ENCODE measurements around the gene RDH8. TPM values are rescaled to one million over a fixed set of nuclear protein-coding genes. Genes with fewer than 3 reads are reported as not detected.

RDH8 gene
- total and polyA plus RNA-seq, 3 donors from 2014 or later, result 1.7 to 3.7 TPM; not detected in 1

DNA sequence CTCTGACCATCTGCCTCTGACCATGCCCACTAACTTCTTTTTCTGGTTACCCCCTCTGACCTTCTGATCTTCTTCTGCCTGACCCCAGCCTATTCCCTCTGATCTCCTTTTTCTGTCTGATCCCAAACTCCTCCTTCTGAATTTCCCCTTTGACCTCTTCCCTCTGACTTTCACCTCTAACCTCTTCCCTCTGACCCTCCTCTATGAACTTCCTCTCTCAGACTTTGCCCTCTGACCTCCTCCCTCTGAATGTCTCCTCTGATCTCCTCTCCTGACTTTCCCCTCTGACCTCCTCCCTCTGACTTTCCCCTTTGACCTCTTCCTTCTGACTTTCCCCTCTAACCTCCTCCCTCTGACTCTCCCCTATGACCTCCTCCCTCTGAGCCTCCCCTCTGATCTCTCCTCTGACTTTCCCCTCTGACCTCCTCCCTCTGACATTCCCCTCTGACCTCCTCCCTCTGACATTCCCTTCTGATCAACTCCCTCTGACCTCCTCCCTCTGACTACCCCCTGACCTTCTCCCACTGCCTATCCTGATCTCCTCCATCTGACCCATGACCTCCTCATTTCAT, 6.4 kb upstream of the RDH8 start:
- Histone ChIP-seq H3K4me3 (no peak overlapping the region), H3K36me3 (ENCODE audit: low read depth, missing control alignments) (no peaks in the 10 kb centered on the region)
- intact Hi-C loops (cut with DNase I; ENCODE audit: low total_unique reads), result loop anchor here (10.0 kb wide), 1 partner anchor 72 kb away; the partner anchor contains the start of gene OLFM2

GRCh38 chr19:10007371-10008183, 5.7 kb upstream of the RDH8 start:
- intact Hi-C loops (cut with DNase I; ENCODE audit: low total_unique reads), result loop anchor here (10.0 kb wide), 1 partner anchor 73 kb away; the partner anchor contains the start of gene OLFM2

More for the DNA sequence above, 6.4 kb upstream of the RDH8 start:
- H3K4me1 ChIP-seq, result peaks cover 44% of the 10 kb centered on the region
- no peaks in the 10 kb centered on the region for H3K9me3 ChIP-seq
- no peaks in the 10 kb centered on the region for H3K27me3 ChIP-seq
- no peak for TF ChIP-seq POLR2A (IDR thresholded peaks at IDR 0.05)
- TF ChIP-seq, protein P1, sequence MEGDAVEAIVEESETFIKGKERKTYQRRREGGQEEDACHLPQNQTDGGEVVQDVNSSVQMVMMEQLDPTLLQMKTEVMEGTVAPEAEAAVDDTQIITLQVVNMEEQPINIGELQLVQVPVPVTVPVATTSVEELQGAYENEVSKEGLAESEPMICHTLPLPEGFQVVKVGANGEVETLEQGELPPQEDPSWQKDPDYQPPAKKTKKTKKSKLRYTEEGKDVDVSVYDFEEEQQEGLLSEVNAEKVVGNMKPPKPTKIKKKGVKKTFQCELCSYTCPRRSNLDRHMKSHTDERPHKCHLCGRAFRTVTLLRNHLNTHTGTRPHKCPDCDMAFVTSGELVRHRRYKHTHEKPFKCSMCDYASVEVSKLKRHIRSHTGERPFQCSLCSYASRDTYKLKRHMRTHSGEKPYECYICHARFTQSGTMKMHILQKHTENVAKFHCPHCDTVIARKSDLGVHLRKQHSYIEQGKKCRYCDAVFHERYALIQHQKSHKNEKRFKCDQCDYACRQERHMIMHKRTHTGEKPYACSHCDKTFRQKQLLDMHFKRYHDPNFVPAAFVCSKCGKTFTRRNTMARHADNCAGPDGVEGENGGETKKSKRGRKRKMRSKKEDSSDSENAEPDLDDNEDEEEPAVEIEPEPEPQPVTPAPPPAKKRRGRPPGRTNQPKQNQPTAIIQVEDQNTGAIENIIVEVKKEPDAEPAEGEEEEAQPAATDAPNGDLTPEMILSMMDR (IDR thresholded peaks at IDR 0.05), result no peak
- peak overlapping the region; percentile 59 to 84 for H3K27ac ChIP-seq
- DNase-seq, result no peak

GRCh38 chr19:10008184-10008765, 5.0 kb upstream of the RDH8 start:
- peak overlapping the region; percentile 10 to 84 for H3K27ac ChIP-seq
- no peaks in the 10 kb centered on the region for H3K36me3 ChIP-seq (ENCODE audit: low read depth, missing control alignments)
- intact Hi-C loops (cut with DNase I; ENCODE audit: low total_unique reads), result loop anchor here (10.0 kb wide), 1 partner anchor 73 kb away; the partner anchor contains the start of gene OLFM2
- H3K4me1 ChIP-seq, result peaks cover 44% of the 10 kb centered on the region
- H3K27me3 ChIP-seq, result no peaks in the 10 kb centered on the region
- no peaks in the 10 kb centered on the region for H3K9me3 ChIP-seq
- WGBS, 2 donors, result 42 to 48% methylated on average over 8 to 11 of the region's 11 CpGs
- no peak overlapping the region for H3K4me3 ChIP-seq
- DNase-seq, result no peak
- TF ChIP-seq POLR2A (IDR thresholded peaks at IDR 0.05), result no peak
- TF ChIP-seq, protein P1 (IDR thresholded peaks at IDR 0.05), result no peak

More at GRCh38 chr19:10007371-10008183, 5.7 kb upstream of the RDH8 start:
- H3K27ac ChIP-seq, result peak overlapping the region; percentile 10 to 84
- H3K4me3 ChIP-seq, result no peak overlapping the region
- 40 to 41% methylated on average over 11 to 13 of the region's 13 CpGs for WGBS, 2 donors
- no peaks in the 10 kb centered on the region for H3K36me3 ChIP-seq (ENCODE audit: low read depth, missing control alignments)
- H3K9me3 ChIP-seq, result no peaks in the 10 kb centered on the region
- peaks cover 44% of the 10 kb centered on the region for H3K4me1 ChIP-seq
- no peaks in the 10 kb centered on the region for H3K27me3 ChIP-seq
- TF ChIP-seq POLR2A (IDR thresholded peaks at IDR 0.05), result no peak
- TF ChIP-seq, protein P1 (IDR thresholded peaks at IDR 0.05), result no peak
- peak; percentile 34 for DNase-seq

GRCh38 chr19:10009714-10010224, 3.5 kb upstream of the RDH8 start:
- 2 to 5% methylated on average over 14 to 22 of the region's 22 CpGs for WGBS, 2 donors
- Histone ChIP-seq H3K9me3 (no peaks in the 10 kb centered on the region), H3K4me3 (peak overlapping the region; percentile 36), H3K36me3 (ENCODE audit: low read depth, missing control alignments) (no peaks in the 10 kb centered on the region), H3K27ac (no peak overlapping the region), H3K27me3 (no peaks in the 10 kb centered on the region), H3K4me1 (peaks cover 44% of the 10 kb centered on the region)
- DNase-seq, result no peak
- intact Hi-C loops (cut with DNase I; ENCODE audit: low total_unique reads), result loop anchor here (10.0 kb wide), 1 partner anchor 75 kb away; the partner anchor contains the start of gene OLFM2
- TF ChIP-seq POLR2A (IDR thresholded peaks at IDR 0.05), result no peak
- TF ChIP-seq, protein P1 (IDR thresholded peaks at IDR 0.05), result no peak
